T-helper 1 cell treated with Interleukin-12 subunit alpha and Interleukin-12 subunit beta and Interleukin-4 antibody, amounts not matched to agents 30 μg/mL and 1 μg/mL, for 36 hours (primary cell): ENCODE measurements around the gene MARCHF7.
"Not testable (repeated sequence)": the region's sequence is repeated elsewhere in the genome, so short reads cannot be mapped to it uniquely, and the experiment has no call there.

ENCODE experiments used
- H3K27ac Mint-ChIP-seq: one replicate; pipeline ENCODE4 v1.8.0; 2021; ENCODE audit warnings: mild to moderate bottlenecking, mixed read lengths
- H3K27me3 Mint-ChIP-seq: one replicate; pipeline ENCODE4 v1.8.0; 2021; ENCODE audit warnings: low read depth, mixed read lengths
- H3K36me3 Mint-ChIP-seq: one replicate; pipeline ENCODE4 v1.8.0; 2021; ENCODE audit warnings: low read depth, mixed read lengths
- H3K4me1 Mint-ChIP-seq: one replicate; pipeline ENCODE4 v1.8.0; 2021; ENCODE audit warnings: low read depth, mixed read lengths
- H3K4me3 Mint-ChIP-seq: one replicate; pipeline ENCODE4 v1.8.0; 2021; ENCODE audit warnings: mild to moderate bottlenecking, moderate library complexity, mixed read lengths
- H3K9me3 Mint-ChIP-seq: one replicate; pipeline ENCODE4 v1.8.0; 2021; ENCODE audit warnings: mixed read lengths

Gene MARCHF7

DNA sequence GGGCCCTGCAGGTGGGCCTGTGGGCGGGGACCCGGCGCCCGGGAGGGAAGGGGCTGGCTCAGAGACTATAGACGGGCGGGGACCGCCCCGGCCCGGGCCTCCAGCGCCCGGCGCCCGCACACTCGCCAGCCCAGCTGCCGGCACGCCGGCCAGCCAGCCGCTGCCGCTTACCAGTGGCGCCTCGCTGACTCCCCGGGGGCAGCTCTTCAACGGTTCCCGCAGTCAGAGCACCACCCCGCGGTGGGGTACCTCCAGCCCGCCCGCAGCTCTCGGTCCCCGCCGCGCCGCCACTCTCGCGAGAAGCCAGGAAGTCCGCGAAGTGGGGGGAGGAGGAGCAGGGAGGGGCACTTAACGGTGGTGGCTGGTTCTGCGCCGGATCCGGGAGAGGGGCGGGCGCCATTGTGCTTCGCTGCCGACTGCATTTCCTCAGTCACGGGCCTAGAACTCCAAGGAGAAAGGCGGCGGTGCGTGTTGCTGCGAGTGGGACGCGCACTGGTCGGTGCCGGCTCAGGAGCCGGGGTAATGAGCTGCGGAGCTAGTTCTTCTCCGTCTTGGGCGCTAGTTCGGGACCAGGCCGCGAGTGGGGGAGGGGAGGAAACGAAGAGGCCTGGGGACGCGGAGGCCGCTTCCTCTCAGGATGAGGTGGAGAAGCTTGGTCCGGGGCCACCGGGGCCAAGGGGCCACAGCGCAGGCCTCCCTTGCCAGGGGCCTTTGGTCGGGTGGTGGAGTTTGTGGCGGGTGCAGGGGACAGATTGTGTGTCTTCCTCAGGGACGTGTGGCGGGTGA, at the start of gene MARCHF7:
TSS of gene MARCHF7 (plus strand) at position 364 of the 786 bp plus-strand sequence. CDS start 16,517 bp downstream, outside the sequence.
- Mint-ChIP-seq H3K27ac (peak within 1 kb of the TSS; percentile 98), H3K9me3 (no peaks in the 10 kb centered on the region), H3K27me3 (no peaks in the 10 kb centered on the region), H3K36me3 (peaks cover 36% of the 10 kb centered on the region), H3K4me1 (peaks cover 37% of the 10 kb centered on the region), H3K4me3 (peak within 1 kb of the TSS; percentile 99)

DNA sequence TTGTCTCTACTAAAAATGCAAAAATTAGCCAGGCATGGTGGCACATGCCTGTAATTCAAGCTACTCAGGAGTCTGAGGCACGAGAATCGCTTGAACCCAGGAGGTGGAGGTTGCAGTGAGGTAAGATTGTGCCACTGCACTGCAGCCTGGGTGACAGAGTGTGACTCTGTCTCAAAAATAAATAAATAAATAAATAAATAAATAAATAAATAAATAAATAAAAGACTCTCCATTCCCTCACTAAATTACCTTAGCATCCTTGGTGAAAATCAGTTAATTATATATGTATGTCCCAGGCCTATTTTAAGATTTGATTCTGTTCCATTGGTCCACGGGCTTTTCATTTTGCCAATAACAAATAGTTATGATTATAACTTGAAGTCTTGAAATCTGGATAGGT, 44.9 kb upstream of the MARCHF7 start:
- not testable (repeated sequence) for H3K4me3 Mint-ChIP-seq, H3K9me3 Mint-ChIP-seq, H3K36me3 Mint-ChIP-seq, H3K4me1 Mint-ChIP-seq, H3K27ac Mint-ChIP-seq, H3K27me3 Mint-ChIP-seq

DNA sequence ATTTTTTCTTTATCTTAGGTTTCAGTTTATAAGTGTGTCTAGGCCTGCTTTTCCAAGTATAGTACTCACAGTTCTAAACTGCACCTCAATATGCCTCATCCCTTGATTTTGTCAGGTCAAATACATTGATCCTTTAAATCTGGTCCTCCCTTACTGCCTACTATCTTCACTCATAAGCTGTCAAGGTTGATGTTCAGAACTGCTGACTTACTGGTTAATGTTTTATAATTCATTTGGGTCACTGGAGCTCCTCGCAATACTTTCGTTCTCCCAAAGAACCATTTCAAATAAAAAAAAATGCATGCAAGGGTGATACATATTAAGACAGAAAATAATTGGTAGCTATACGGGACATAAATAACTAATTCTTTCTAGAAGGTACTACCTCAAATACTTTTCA, 41.3 kb upstream of the MARCHF7 start:
- Mint-ChIP-seq H3K36me3 (no peaks in the 10 kb centered on the region), H3K4me1 (no peaks in the 10 kb centered on the region), H3K27me3 (no peaks in the 10 kb centered on the region), H3K27ac (no peak overlapping the region), H3K4me3 (no peak overlapping the region), H3K9me3 (no peaks in the 10 kb centered on the region)

DNA sequence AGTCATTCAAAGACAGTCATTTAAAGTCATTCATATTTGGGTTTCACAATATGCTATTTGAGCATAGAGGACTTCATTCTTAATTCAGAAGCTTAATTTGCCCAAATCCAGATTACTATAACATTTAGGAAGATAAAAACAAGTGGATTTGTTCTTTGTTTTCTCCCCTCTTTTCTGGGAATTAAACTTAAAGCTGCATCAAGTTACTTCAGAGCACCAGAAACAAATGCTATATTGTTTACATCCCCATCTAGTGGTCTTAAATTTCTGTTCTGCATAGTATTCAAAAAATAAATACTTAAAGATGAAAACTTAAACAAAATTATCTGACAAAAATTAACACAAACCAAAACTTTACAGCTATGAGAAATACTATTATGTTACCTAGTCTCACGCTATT, 34.7 kb upstream of the MARCHF7 start:
- H3K27ac Mint-ChIP-seq = no peak overlapping the region
- H3K9me3 Mint-ChIP-seq = no peaks in the 10 kb centered on the region
- no peaks in the 10 kb centered on the region for H3K36me3 Mint-ChIP-seq
- H3K4me3 Mint-ChIP-seq = no peak overlapping the region
- no peaks in the 10 kb centered on the region for H3K4me1 Mint-ChIP-seq
- no peaks in the 10 kb centered on the region for H3K27me3 Mint-ChIP-seq

DNA sequence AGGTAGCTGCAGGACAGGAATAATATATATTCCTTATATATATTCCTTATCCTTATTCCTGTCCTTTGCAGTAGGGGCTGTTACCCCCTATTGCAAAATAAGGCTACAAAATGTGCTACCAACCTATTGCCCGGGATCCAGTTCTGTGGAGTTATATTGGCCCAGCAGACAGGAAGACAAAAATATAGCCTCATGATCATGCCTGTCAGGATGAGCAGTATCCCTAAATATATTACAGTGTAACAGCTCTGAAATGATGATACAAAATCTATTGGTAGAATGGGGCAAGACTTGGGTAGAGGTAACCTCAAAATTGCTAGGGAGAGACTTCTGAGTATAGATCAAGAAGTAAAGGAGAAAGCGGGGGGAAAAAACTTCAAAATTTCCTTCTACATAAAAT, 31.6 kb upstream of the MARCHF7 start:
- Mint-ChIP-seq H3K27ac (no peak overlapping the region), H3K9me3 (no peaks in the 10 kb centered on the region), H3K4me1 (no peaks in the 10 kb centered on the region), H3K36me3 (no peaks in the 10 kb centered on the region), H3K4me3 (no peak overlapping the region), H3K27me3 (no peaks in the 10 kb centered on the region)

DNA sequence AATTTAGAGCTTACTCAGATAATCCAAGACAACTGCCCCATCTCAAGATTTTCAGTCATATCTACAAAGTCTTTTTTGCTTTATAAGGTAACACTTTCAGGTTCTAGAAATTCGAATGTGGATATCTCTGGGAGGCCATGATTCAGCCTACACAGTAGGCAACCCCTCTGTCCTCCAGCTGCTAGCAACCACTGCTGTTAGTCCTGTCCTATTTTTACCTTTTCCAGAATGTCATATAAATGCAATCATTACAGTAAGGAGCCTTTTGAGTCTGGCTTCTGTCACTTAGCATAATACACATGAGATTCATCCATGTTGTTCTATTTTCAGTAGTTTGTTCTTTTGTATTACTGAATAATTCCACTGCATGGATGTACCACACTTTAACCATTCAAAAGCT, 28.5 kb upstream of the MARCHF7 start:
- no peaks in the 10 kb centered on the region for H3K36me3 Mint-ChIP-seq
- H3K27me3 Mint-ChIP-seq = no peaks in the 10 kb centered on the region
- no peaks in the 10 kb centered on the region for H3K9me3 Mint-ChIP-seq
- H3K27ac Mint-ChIP-seq = no peak overlapping the region
- no peak overlapping the region for H3K4me3 Mint-ChIP-seq
- no peaks in the 10 kb centered on the region for H3K4me1 Mint-ChIP-seq

DNA sequence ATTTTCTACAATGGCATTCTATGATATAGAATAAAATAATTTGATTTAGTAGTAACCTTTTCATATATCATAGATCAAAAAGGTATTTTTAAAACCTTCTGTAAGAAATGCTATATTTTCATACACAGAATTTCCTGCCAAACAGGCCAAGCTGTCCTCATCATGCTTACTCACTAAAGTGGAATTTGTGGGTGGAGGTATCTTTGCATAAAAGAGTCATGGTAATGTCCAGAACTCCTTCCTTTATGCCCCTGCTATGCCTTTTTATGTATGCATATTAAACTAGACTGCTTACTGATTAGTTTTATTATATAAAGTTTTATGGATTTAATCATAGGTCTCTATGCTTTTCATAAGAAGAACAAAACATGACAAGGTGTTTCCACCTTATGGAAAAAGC, 27.5 kb upstream of the MARCHF7 start:
- no peak overlapping the region for H3K4me3 Mint-ChIP-seq
- no peaks in the 10 kb centered on the region for H3K36me3 Mint-ChIP-seq
- peaks cover 2% of the 10 kb centered on the region for H3K9me3 Mint-ChIP-seq
- no peaks in the 10 kb centered on the region for H3K4me1 Mint-ChIP-seq
- H3K27ac Mint-ChIP-seq = no peak overlapping the region
- H3K27me3 Mint-ChIP-seq = no peaks in the 10 kb centered on the region

DNA sequence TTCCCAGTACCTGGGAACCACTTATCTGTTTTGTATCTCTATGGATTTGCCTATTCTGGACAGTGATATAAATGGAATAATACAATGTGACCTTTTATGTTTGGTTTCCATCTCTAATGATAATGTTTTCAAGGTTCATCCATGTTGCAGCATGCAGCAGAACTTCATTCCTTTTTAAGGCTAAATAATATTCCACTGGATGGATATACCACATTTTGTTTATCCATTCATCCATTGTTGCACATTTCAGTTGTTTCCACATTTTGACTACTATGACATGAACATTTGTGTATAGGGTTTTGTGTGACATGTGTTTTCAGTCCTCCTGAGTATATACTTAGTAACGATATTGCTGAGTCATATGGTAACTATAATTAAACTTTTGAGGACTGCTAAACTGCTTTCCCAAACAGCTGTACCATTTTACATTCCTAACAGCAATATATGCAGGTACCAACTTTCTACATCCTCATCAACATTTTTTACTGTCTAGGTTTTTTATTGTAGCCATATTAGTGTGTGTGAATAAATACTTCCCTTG, 17.7 kb upstream of the MARCHF7 start:
- Mint-ChIP-seq H3K4me1 (no peaks in the 10 kb centered on the region), H3K4me3 (no peak overlapping the region), H3K36me3 (peaks cover 1% of the 10 kb centered on the region), H3K9me3 (peaks cover 11% of the 10 kb centered on the region), H3K27ac (no peak overlapping the region), H3K27me3 (no peaks in the 10 kb centered on the region)

GRCh38 chr2:159695795-159696448, 16.4 kb upstream of the MARCHF7 start:
- Mint-ChIP-seq H3K4me1 (no peaks in the 10 kb centered on the region), H3K27ac (no peak overlapping the region), H3K4me3 (no peak overlapping the region), H3K36me3 (peaks cover 2% of the 10 kb centered on the region), H3K9me3 (peaks cover 7% of the 10 kb centered on the region), H3K27me3 (no peaks in the 10 kb centered on the region)

DNA sequence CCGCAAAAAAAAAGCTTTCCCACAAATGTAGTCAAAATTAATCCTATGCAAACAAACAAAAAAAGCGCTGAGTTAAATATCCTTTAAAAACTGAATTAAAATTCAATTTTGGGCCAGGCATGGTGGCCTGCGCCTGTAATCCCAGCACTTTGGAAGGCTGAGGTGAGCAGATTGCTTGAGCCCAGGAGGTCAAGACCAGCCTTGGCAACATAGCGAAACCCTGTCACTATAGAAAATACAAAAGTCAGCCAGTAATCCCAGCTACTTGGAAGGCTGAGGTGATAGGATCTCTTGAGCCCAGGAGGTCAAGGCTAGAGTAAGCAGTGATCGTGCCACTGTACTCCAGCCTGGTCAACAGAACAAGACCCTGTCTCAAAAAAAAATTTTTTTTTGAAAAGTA, 8.8 kb upstream of the MARCHF7 start:
- H3K27me3 Mint-ChIP-seq = no peaks in the 10 kb centered on the region

DNA sequence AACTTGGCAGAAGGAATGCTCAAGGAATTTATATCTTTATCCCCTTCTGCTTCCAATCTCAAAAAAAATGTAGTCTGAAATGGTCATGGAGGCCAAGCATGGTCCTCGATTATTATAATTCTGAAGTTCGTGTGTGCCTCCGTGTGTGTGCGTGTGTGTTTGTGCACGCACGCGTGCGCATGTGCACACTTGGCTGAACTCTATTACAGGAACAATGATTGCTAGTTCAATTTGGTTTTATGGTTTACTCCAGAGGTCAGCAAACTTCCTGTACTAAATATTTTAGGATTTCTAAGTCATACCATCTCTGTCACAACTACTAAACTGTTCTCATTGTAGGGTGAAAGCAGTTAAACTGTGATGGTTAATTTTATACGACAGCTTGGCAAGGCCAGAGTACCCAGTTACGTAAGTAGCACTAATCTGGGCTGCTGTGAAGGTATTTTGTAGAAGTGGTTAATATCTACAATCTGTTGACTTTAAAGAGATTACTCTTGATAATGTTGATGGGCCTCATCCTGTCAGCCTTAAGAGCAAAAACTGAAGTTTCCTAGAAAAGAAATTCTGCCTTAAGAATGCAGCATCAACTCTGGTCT, 5.8 kb upstream of the MARCHF7 start:
- no peak overlapping the region for H3K4me3 Mint-ChIP-seq
- H3K36me3 Mint-ChIP-seq = peaks cover 6% of the 10 kb centered on the region
- H3K27ac Mint-ChIP-seq = no peak overlapping the region
- H3K9me3 Mint-ChIP-seq = no peaks in the 10 kb centered on the region
- H3K27me3 Mint-ChIP-seq = no peaks in the 10 kb centered on the region
- H3K4me1 Mint-ChIP-seq = peaks cover 5% of the 10 kb centered on the region

More for the DNA sequence above, 8.8 kb upstream of the MARCHF7 start:
- Mint-ChIP-seq H3K27ac (no peak overlapping the region), H3K9me3 (no peaks in the 10 kb centered on the region), H3K4me1 (peaks cover 2% of the 10 kb centered on the region), H3K36me3 (peaks cover 3% of the 10 kb centered on the region), H3K4me3 (no peak overlapping the region)

GRCh38 chr2:159708066-159708760, 4.1 kb upstream of the MARCHF7 start:
- no peaks in the 10 kb centered on the region for H3K27me3 Mint-ChIP-seq
- H3K9me3 Mint-ChIP-seq = no peaks in the 10 kb centered on the region
- no peak overlapping the region for H3K4me3 Mint-ChIP-seq
- H3K36me3 Mint-ChIP-seq = peaks cover 10% of the 10 kb centered on the region
- H3K27ac Mint-ChIP-seq = no peak overlapping the region
- peaks cover 9% of the 10 kb centered on the region for H3K4me1 Mint-ChIP-seq

DNA sequence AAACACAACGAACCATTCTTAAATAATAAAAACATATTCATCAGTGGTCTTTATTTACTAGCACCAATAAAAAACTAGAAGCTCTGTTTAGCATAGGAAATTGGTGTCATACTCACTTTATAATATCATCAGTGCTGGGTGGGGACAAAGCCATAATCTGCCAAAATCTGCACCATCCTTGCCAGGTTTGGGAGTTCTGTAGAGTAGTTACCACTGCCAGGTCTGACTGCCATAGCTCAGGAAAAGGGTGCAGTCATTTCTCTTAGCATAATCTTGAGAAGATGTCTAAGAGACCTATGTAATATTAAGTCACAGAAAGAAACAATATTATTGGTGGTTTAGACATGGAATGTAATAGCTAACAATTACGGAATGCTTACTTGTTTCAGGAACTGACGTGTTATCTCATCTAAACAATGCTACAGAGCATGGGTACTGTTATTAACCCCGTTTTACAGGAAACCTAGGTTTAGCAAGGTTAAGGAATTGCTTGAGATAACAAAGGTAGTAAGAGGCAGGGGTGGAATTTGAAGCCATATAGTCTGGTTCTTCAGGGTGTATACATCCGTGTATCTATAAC, 1.6 kb upstream of the MARCHF7 start:
- Mint-ChIP-seq H3K27ac (no peak overlapping the region), H3K4me3 (no peak overlapping the region), H3K36me3 (peaks cover 25% of the 10 kb centered on the region), H3K9me3 (no peaks in the 10 kb centered on the region), H3K4me1 (peaks cover 27% of the 10 kb centered on the region), H3K27me3 (no peaks in the 10 kb centered on the region)

GRCh38 chr2:159711562-159712142, 654 bp upstream of the MARCHF7 start:
- Mint-ChIP-seq H3K27me3 (no peaks in the 10 kb centered on the region), H3K27ac (peak overlapping the region; percentile 94), H3K9me3 (no peaks in the 10 kb centered on the region), H3K36me3 (peaks cover 30% of the 10 kb centered on the region), H3K4me1 (peaks cover 30% of the 10 kb centered on the region), H3K4me3 (peak overlapping the region; percentile 93)
